CD4-positive, CD25-positive, alpha-beta regulatory T cell (primary cell): ENCODE results near the gene STARD7. TPM values are rescaled to one million over a fixed set of nuclear protein-coding genes. Genes with fewer than 3 reads are reported as not detected.

Experiments used
- ATAC-seq, 2 donors: fragments of 150-1000 bp; cut with Tn5 transposase; one replicate each; pipeline ENCODE4 v1.10.0; 2021; ENCODE audit warnings: low read depth in 2 of 2, moderate number of reproducible peaks in 2 of 2, moderate library complexity in 1 of 2
- DNase-seq, 3 donors: peaks; one replicate each; pipeline versions ENCODE4 v3.0.0 to v3.0.0-alpha.2; 2012 to 2022; ENCODE audit warnings: mixed read lengths in 1 of 3
- H3K27ac ChIP-seq: one replicate; pipeline ENCODE4 v1.7.0; 2013; ENCODE audit warnings: mild to moderate bottlenecking, low read length; ENCODE audit not compliant: insufficient read depth, poor library complexity, severe bottlenecking
- H3K27me3 ChIP-seq: one replicate; pipeline ENCODE4 v1.7.0; 2013; ENCODE audit warnings: low read length; ENCODE audit not compliant: control insufficient read depth, insufficient read depth
- H3K36me3 ChIP-seq: one replicate; pipeline ENCODE4 v1.7.0; 2013; ENCODE audit warnings: mild to moderate bottlenecking, low read length, moderate library complexity; ENCODE audit not compliant: control insufficient read depth, insufficient read depth
- H3K4me1 ChIP-seq: 2 replicates; pipeline ENCODE4 v1.7.0; 2013; ENCODE audit warnings: mild to moderate bottlenecking, low read length; ENCODE audit not compliant: insufficient read depth, control insufficient read depth, poor library complexity, severe bottlenecking
- H3K4me3 ChIP-seq: one replicate; pipeline ENCODE4 v1.7.0; 2013; ENCODE audit warnings: low read depth, mild to moderate bottlenecking, low read length, moderate library complexity
- H3K9me3 ChIP-seq, 2 experiments: 1 replicate in 1 of 2; 2 replicates in 1 of 2; pipeline ENCODE4 v1.7.0; 2013; ENCODE audit warnings: low read length in 2 of 2, mild to moderate bottlenecking in 1 of 2, moderate library complexity in 1 of 2; ENCODE audit not compliant: control insufficient read depth in 2 of 2
- H3K27ac Mint-ChIP-seq, 3 donors: one replicate each; pipeline ENCODE4 v1.8.0; 2020 to 2022; ENCODE audit warnings: mild to moderate bottlenecking in 3 of 3, mixed read lengths in 3 of 3, moderate library complexity in 2 of 3
- H3K27me3 Mint-ChIP-seq: one replicate; pipeline ENCODE4 v1.8.0; 2022; ENCODE audit warnings: mild to moderate bottlenecking, mixed read lengths
- H3K36me3 Mint-ChIP-seq: one replicate; pipeline ENCODE4 v1.8.0; 2020; ENCODE audit warnings: mixed read lengths
- H3K4me1 Mint-ChIP-seq, 4 donors: one replicate each; pipeline ENCODE4 v1.8.0; 2020 to 2022; ENCODE audit warnings: mixed read lengths in 4 of 4, mild to moderate bottlenecking in 1 of 4
- H3K4me3 Mint-ChIP-seq, 4 donors: one replicate each; pipeline ENCODE4 v1.8.0; 2020 to 2022; ENCODE audit warnings: mild to moderate bottlenecking in 4 of 4, mixed read lengths in 4 of 4, moderate library complexity in 3 of 4
- H3K9me3 Mint-ChIP-seq, 7 donors: one replicate each; pipeline ENCODE4 v1.8.0; 2020 to 2022; ENCODE audit warnings: mixed read lengths in 7 of 7, mild to moderate bottlenecking in 3 of 7, moderate library complexity in 2 of 7
- polyA plus RNA-seq, 4 donors: library from polyadenylated mRNA; unstranded; fragments of 300-500 nt; fragmentation: Illumina TruSeq; gene quantifications; one replicate each; pipeline ENCODE4 v1.2.3, GENCODE V29; 2021
- total RNA-seq: library from RNA; stranded (reverse); gene quantifications from one replicate; pipeline ENCODE4 v1.2.3, GENCODE V29; 2022

The STARD7 gene
- total and polyA plus RNA-seq, 5 donors from 2014 or later, result 97.2 to 208 (median 196) TPM

- H3K27me3 ChIP-seq, result no peaks in the 10 kb centered on the region
- ATAC-seq (peak; percentile 81 to 87), DNase-seq (peak; percentile 23 to 88 (median 41))
- no peaks in the 10 kb centered on the region for H3K9me3 Mint-ChIP-seq
- H3K36me3 Mint-ChIP-seq, result peaks cover 3% of the 10 kb centered on the region
- H3K9me3 ChIP-seq, result no peaks in the 10 kb centered on the region
- H3K27ac Mint-ChIP-seq, result peak overlapping the region; percentile 97 to 98 (median 97)
- peak overlapping the region; percentile 82 for H3K27ac ChIP-seq
- peaks cover 20 to 52% (median 37%) of the 10 kb centered on the region in 4 donors for H3K4me1 Mint-ChIP-seq
- H3K4me3 ChIP-seq, result peak overlapping the region; percentile 79
- H3K36me3 ChIP-seq, result no peaks in the 10 kb centered on the region
- H3K4me1 ChIP-seq, result peaks cover 30% of the 10 kb centered on the region
- H3K4me3 Mint-ChIP-seq, result peak overlapping the region; percentile 48 to 86 (median 74)
- no peaks in the 10 kb centered on the region for H3K27me3 Mint-ChIP-seq
These were observed 33.4 kb upstream of the STARD7 start for GRCh38 chr2:96241900-96242611.

- Mint-ChIP-seq H3K36me3 (peaks cover 4% of the 10 kb centered on the region), H3K4me1 (peaks cover 20 to 44% (median 33%) of the 10 kb centered on the region in 4 donors), H3K27me3 (no peaks in the 10 kb centered on the region), H3K27ac (peak overlapping the region; percentile 97 to 98 (median 97)), H3K4me3 (peak overlapping the region in 3 of 4 donors; percentile 48 to 75 (median 72)), H3K9me3 (no peaks in the 10 kb centered on the region)
- Histone ChIP-seq H3K4me1 (peaks cover 24% of the 10 kb centered on the region), H3K9me3 (no peaks in the 10 kb centered on the region), H3K27ac (peak overlapping the region; percentile 82), H3K27me3 (no peaks in the 10 kb centered on the region), H3K4me3 (peak overlapping the region; percentile 79), H3K36me3 (no peaks in the 10 kb centered on the region)
- peak in 1 of 3 donors; percentile 25 for DNase-seq
- no peak for ATAC-seq
These were observed 32.6 kb upstream of the STARD7 start for GRCh38 chr2:96241227-96241626.

GRCh38 chr2:96240341-96241038 lies 31.9 kb upstream of the STARD7 start:
- Mint-ChIP-seq H3K4me3 (peak overlapping the region in 2 of 4 donors; percentile 48 to 59), H3K27me3 (no peaks in the 10 kb centered on the region), H3K36me3 (peaks cover 6% of the 10 kb centered on the region), H3K27ac (peak overlapping the region; percentile 97 to 98 (median 97)), H3K9me3 (no peaks in the 10 kb centered on the region), H3K4me1 (peaks cover 15 to 37% (median 26%) of the 10 kb centered on the region in 4 donors)
- H3K4me1 ChIP-seq, result peaks cover 24% of the 10 kb centered on the region
- H3K27ac ChIP-seq, result no peak overlapping the region
- no peaks in the 10 kb centered on the region for H3K27me3 ChIP-seq
- H3K9me3 ChIP-seq, result no peaks in the 10 kb centered on the region
- DNase-seq (no peak), ATAC-seq (no peak)
- H3K36me3 ChIP-seq, result no peaks in the 10 kb centered on the region
- no peak overlapping the region for H3K4me3 ChIP-seq

GRCh38 chr2:96239745-96240264 lies 31.2 kb upstream of the STARD7 start:
- no peaks in the 10 kb centered on the region for H3K9me3 ChIP-seq
- H3K27me3 ChIP-seq, result no peaks in the 10 kb centered on the region
- no peaks in the 10 kb centered on the region for H3K36me3 ChIP-seq
- Mint-ChIP-seq H3K4me3 (peak overlapping the region in 1 of 4 donors; percentile 55), H3K27me3 (no peaks in the 10 kb centered on the region), H3K4me1 (peaks cover 14 to 32% (median 22%) of the 10 kb centered on the region in 4 donors), H3K36me3 (peaks cover 6% of the 10 kb centered on the region), H3K9me3 (no peaks in the 10 kb centered on the region), H3K27ac (peak overlapping the region in 2 of 3 donors; percentile 18 to 97)
- H3K4me1 ChIP-seq, result peaks cover 24% of the 10 kb centered on the region
- H3K27ac ChIP-seq, result no peak overlapping the region
- H3K4me3 ChIP-seq, result no peak overlapping the region
- no peak for DNase-seq
- ATAC-seq, result no peak

GRCh38 chr2:96239091-96239490 lies 30.5 kb upstream of the STARD7 start:
- Mint-ChIP-seq H3K27me3 (no peaks in the 10 kb centered on the region), H3K4me3 (no peak overlapping the region)
- H3K27ac ChIP-seq, result no peak overlapping the region

GRCh38 chr2:96238266-96238665 lies 29.6 kb upstream of the STARD7 start:
- no peak overlapping the region for H3K4me3 Mint-ChIP-seq
- H3K4me3 ChIP-seq, result no peak overlapping the region

More at GRCh38 chr2:96239091-96239490, 30.5 kb upstream of the STARD7 start:
- DNase-seq, result no peak
- Mint-ChIP-seq H3K4me1 (peaks cover 14 to 31% (median 21%) of the 10 kb centered on the region in 4 donors), H3K36me3 (peaks cover 6% of the 10 kb centered on the region), H3K9me3 (no peaks in the 10 kb centered on the region), H3K27ac (no peak overlapping the region)
- H3K4me3 ChIP-seq, result no peak overlapping the region
- ATAC-seq, result no peak
- no peaks in the 10 kb centered on the region for H3K9me3 ChIP-seq
- no peaks in the 10 kb centered on the region for H3K27me3 ChIP-seq
- peaks cover 24% of the 10 kb centered on the region for H3K4me1 ChIP-seq
- no peaks in the 10 kb centered on the region for H3K36me3 ChIP-seq

GRCh38 chr2:96236882-96237281 lies 28.3 kb upstream of the STARD7 start:
- H3K27me3 ChIP-seq, result no peaks in the 10 kb centered on the region
- no peak overlapping the region for H3K27ac Mint-ChIP-seq
- no peaks in the 10 kb centered on the region for H3K9me3 ChIP-seq
- DNase-seq (no peak), ATAC-seq (no peak)
- peaks cover 12% of the 10 kb centered on the region for H3K4me1 ChIP-seq
- H3K27ac ChIP-seq, result no peak overlapping the region
- peaks cover 5 to 15% (median 11%) of the 10 kb centered on the region in 4 donors for H3K4me1 Mint-ChIP-seq
- H3K4me3 Mint-ChIP-seq, result no peak overlapping the region
- peaks cover 6% of the 10 kb centered on the region for H3K36me3 Mint-ChIP-seq
- no peak overlapping the region for H3K4me3 ChIP-seq
- H3K36me3 ChIP-seq, result no peaks in the 10 kb centered on the region
- no peaks in the 10 kb centered on the region for H3K9me3 Mint-ChIP-seq
- H3K27me3 Mint-ChIP-seq, result no peaks in the 10 kb centered on the region

More at GRCh38 chr2:96238266-96238665, 29.6 kb upstream of the STARD7 start:
- Mint-ChIP-seq H3K9me3 (no peaks in the 10 kb centered on the region), H3K27ac (peak overlapping the region in 1 of 3 donors; percentile 41), H3K4me1 (peaks cover 14 to 29% (median 21%) of the 10 kb centered on the region in 4 donors), H3K27me3 (no peaks in the 10 kb centered on the region), H3K36me3 (peaks cover 6% of the 10 kb centered on the region)
- Histone ChIP-seq H3K27ac (no peak overlapping the region), H3K9me3 (no peaks in the 10 kb centered on the region), H3K4me1 (peaks cover 24% of the 10 kb centered on the region), H3K27me3 (no peaks in the 10 kb centered on the region), H3K36me3 (no peaks in the 10 kb centered on the region)
- ATAC-seq (no peak), DNase-seq (no peak)
